ENCODE data around the gene GABRD.

GABRD gene

DNA sequence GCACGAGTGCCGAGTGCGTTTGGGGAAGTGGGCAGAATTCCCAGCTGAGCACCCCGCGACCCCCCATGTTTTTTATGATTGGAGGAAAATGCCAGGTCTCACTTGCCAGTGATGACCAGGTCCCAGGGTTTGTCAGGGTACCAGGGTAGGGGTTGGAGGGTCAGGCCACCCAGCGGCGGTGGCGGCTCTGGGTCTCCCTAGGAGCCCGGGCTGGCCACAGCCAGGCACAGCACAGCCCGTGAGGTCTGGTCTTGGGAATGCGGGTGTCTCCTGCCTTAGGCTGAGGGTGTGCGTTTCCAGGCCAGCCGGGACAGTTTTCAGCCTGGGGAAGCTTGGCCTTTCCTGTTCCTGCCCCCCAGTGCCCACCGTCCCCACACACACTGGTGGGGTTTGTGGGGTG is 53.7 kb downstream of the GABRD start:
- no peak for DNase-seq (ENCODE audit: low read depth in 1 of 2, low spot score in 1 of 2)

DNA sequence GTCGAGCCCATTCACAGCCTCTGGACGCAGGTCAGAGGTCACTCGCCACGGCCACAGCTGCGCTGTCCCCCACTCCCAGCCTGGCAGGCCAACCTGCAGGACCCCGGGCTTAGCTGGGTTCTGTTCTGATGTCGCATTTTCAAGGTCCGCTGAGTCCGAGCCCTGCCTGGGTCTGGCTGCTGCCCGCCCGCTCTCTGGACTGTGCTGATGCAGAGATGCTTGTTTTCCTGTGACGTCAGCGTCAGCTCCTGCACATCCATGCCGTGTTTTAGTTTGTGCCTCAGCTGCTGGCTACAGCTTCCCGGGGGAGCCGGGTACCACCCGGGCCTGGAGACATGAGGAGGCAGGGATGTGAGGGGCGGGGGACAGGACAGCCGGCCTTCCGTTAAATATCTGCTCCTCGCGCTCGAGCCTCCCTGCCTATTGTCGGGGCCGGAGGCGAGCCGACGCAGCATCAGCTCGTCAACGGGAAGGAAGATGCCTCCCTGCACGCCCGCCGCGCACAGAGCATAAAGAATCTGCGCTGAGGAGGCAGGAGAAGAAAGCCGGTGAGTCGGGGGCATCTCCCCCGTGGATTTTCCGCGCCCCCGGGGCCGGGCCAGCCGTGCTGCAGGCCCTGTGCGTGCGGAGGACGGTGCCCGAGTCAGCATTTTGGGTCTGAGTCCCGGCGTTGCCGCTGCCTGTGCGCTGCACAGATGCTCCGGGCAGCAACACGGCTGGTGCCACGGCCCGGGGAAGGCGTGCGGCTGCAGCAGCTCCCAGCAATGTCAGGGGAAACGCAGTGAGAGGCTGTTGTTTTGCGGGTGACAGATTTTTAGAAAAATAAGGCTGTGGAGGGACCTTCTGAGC is 54.5 kb downstream of the GABRD start:
- DNase-seq (ENCODE audit: low read depth in 1 of 2, low spot score in 1 of 2), result no peak

DNA sequence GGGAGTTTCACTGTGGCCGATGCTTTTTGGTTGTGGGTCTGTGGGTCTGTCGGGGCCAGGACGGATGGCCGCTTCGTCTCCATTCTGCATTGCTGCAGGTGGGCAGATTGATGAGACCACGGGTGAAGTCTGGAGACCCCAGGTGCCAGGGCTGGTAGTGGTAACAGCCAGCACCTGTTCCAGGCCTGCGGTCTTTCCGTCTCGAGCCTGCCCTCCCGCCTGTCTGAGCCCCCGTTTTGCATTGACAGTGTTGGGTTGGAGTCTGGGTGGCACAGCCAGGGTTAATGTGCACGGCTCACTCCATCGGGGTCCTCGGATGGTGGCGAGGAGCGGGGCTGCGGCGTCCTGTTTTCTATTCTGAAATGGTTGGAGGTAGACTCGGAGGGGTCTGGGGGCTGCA is 55.3 kb downstream of the GABRD start:
- no peak for DNase-seq (ENCODE audit: low read depth in 1 of 2, low spot score in 1 of 2)

DNA sequence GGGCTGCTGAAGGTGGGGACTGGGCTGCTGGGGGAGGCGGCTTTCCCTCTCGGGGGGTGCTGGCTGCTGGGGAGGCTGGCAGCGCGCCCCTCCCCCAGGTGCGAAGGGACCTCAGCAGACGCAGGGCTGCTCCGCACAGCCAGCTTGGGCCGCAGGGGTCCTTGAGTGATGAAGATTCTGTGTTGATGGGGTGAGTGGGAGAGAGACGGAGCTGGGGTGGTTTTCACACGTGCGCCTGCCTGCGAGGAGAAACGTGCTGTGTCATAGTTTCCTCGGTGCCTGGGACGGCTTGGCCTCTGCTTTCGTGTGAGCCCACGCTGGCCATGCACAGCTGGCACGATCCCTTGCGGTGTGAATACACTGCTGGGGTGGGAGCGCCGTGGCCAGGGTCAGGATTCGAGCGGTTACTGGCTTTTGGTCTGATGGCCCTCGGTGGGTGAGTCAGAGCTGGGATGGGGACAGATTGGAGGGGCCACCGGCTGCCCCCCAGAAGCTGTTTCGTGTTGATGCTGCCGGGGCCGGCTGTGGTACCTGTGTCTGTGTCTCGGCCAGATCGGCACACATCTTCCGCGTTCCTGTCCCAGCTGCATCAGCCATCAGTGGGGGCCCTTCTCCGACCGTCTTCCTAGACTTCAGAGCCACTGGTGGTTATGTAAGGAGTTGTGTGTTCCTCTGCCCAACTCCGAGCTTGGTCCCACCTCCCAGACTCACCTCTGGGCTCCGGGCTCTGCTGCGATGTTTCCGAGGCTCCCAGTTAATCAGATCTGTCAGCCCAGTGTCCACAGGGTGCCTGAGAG is 56.0 kb downstream of the GABRD start:
- DNase-seq (ENCODE audit: low read depth in 1 of 2, low spot score in 1 of 2), result no peak

DNA sequence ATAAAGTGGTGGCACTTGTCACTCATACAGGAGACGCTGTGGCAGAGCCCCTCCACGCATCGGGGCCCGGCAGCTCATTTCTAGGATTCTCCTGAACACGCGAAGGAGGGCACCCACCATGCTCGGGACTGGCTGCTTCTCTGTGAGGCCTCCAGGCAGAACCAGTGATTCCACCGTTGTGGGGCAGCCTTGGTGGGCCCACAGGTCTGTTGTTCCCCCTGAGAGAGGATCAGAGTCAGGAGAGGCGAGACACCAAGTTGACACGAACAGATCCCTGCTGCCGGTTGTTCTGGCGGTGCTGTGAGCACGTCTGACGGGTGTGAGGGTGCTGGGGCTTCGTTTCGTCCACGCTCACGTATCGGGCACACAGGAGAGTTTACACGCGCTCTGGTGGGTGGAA is 57.7 kb downstream of the GABRD start:
- no peak for DNase-seq (ENCODE audit: low read depth in 1 of 2, low spot score in 1 of 2)

DNA sequence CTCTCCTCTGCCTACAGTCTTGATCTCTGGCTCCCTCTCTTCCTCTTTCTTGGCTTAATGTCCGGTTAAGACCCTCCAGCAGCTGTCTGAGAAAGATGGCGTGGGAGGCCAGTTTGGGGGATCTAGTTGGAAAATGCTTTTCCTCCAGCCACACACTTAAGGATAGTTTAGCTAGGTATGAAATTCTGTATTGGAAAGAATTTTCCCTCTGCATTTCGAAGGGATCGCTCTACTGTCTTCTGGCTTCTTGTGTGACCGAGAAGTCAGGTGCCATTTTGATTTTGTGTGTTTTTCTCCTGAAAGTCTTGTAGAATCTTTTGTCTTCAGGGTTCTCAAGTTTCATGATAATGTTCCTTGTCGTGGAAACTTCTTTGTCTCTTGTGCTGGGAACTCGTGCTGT is 59.0 kb downstream of the GABRD start:
- DNase-seq (ENCODE audit: low read depth in 1 of 2, low spot score in 1 of 2), result no peak

DNA sequence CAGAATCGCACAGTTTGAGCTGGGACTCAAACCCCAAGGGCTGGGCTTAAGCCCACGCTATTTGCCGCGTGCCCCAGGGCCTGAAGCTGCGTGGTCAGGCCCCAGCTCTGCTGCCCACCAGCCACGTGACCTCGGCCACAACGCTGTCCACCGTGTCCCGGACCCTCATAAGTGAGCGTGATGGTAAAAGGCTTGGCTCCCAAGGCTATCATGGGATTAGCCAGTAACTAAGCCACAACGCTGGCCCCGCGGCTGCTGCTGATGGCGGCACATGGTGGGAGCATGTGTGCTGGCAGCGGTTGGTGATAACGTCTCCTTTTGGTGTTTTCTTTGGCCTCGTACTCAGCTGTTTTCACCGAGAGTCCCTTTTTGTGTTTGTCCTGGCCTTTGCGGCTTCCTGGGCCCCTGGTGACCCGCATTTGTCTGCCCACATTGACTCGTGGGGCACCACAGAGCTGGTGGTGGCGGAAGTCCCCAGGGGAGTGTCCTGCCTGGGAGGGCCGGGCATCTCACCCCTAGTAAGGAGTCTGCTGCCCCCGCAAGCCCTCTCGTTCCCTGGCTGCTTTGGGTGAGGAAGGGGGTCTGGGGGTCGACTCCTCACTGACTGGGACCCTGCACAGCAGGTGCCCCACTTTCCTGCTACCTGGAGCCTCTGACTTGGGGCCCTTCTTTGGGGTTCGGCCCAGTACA is 60.4 kb downstream of the GABRD start:
- no peak for DNase-seq (ENCODE audit: low read depth in 1 of 2, low spot score in 1 of 2)

DNA sequence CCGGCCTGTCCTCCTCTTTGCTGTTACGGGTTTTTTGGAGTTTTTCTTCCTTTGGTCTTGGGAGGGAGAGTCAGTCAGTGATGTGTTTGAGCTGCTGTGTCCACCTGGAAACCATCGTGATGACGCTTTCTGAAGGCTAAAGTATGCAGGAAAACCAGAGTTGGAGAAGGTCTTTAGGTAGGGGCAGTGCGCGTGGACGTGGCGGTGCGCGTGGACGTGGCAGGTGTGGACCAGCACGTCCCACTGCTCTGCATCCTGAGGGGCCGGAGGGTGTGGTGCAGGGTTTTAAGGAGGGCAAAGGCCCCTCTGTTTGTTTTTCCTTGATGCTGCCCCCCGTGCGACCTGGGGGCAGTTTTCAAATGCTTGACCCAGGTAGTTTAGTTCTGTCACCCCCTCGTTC is 61.0 kb downstream of the GABRD start:
- DNase-seq (ENCODE audit: low read depth in 1 of 2, low spot score in 1 of 2), result no peak
